Gastrocnemius medialis (tissue), 4 donors: ENCODE data around the gene ZKSCAN3. TPM values are rescaled to one million over a fixed set of nuclear protein-coding genes. Genes with fewer than 3 reads are reported as not detected.

Experiments used
- ATAC-seq, 2 donors: fragments of 150-250 bp; one replicate each; pipeline ENCODE4 v1.9.1; 2016
- DNase-seq, 2 donors: peaks; one replicate each; pipeline ENCODE4 v3.0.0-alpha.2; 2019
- H3K27ac ChIP-seq, 4 donors: fragments of 200-600 bp; sonication (generic); 1 replicate in 1 of 4; 2 replicates in 3 of 4; pipeline ENCODE4 v1.5.1; 2016 to 2018; ENCODE audit warnings: mild to moderate bottlenecking in 2 of 4, moderate library complexity in 1 of 4
- H3K27me3 ChIP-seq, 3 donors: fragments of 200-600 bp; sonication (generic) in 2 of 3; 1 replicate in 1 of 3; 2 replicates in 2 of 3; pipeline versions ENCODE4 v1.5.1 to v1.6.0; 2016 to 2019; ENCODE audit warnings: mild to moderate bottlenecking in 1 of 3, moderate library complexity in 1 of 3
- H3K36me3 ChIP-seq, 2 donors: fragments of 200-600 bp; sonication (generic) in 1 of 2; one replicate each; pipeline ENCODE4 v1.5.1; 2017 to 2018
- H3K4me1 ChIP-seq, 2 donors: fragments of 200-600 bp; sonication (generic) in 1 of 2; one replicate each; pipeline ENCODE4 v1.5.1; 2016 to 2017; ENCODE audit warnings: mild to moderate bottlenecking in 2 of 2
- H3K4me3 ChIP-seq, 4 donors: fragments of 200-600 bp; sonication (generic) in 3 of 4; 1 replicate in 1 of 4; 2 replicates in 3 of 4; pipeline ENCODE4 v1.5.1; 2016 to 2019; ENCODE audit warnings: mild to moderate bottlenecking in 2 of 4
- H3K9me3 ChIP-seq, 3 donors: fragments of 200-600 bp; sonication (generic) in 2 of 3; 1 replicate in 1 of 3; 2 replicates in 2 of 3; pipeline ENCODE4 v1.5.1; 2016 to 2019
- CTCF ChIP-seq, 5 experiments: fragments of 450-650 bp in 3 of 5; fragments of 200-600 bp in 2 of 5; sonication (generic) in 2 of 5; IDR thresholded peaks in 4 of 5; conservative IDR thresholded peaks in 1 of 5; 1 replicate in 4 of 5; 2 replicates in 1 of 5; pipeline ENCODE4 v1.5.1; 2016 to 2019; ENCODE audit warnings: antibody characterized with exemption in 5 of 5, mild to moderate bottlenecking in 3 of 5, moderate library complexity in 3 of 5
- POLR2A ChIP-seq, 2 donors: fragments of 450-650 bp; IDR thresholded peaks; one replicate each; pipeline ENCODE4 v1.6.1; 2017; ENCODE audit warnings: antibody characterized with exemption in 2 of 2, mild to moderate bottlenecking in 2 of 2, moderate library complexity in 2 of 2
- in situ Hi-C, 4 donors: fragments of 200-750 bp; cut with MboI; loops; one replicate each; pipeline versions ENCODE4 v1.15.0 to v1.8.0; 2017; ENCODE audit warnings: low sequenced_read_pairs in 4 of 4
- intact Hi-C: fragments of 100-400 bp; cut with DNase I; formaldehyde crosslinking; loops from one replicate; pipeline ENCODE4 v1.15.1; 2023; ENCODE audit warnings: low total_unique reads
- total RNA-seq, 4 donors: library from RNA; depleted of rRNA; stranded (reverse); fragments of >200 nt; gene quantifications; one replicate each; pipeline versions ENCODE4 v1.1.0 to v1.2.3, GENCODE V29; 2016

ZKSCAN3 gene
- total RNA-seq, 4 donors from 2014 or later: 1.5 to 4.5 (median 2.4) TPM

- in situ Hi-C loops (no loop called here), intact Hi-C loops (no loop called here)
- TF ChIP-seq POLR2A (IDR thresholded peaks at IDR 0.05) (no peak), CTCF (IDR thresholded peaks at IDR 0.05 in 4 of 5, conservative IDR thresholded peaks at IDR 0.05 in 1 of 5) (no peak)
- Histone ChIP-seq H3K27ac (peak overlapping the region; percentile 75 to 83 (median 80)), H3K4me3 (peak overlapping the region; percentile 75 to 91 (median 84)), H3K4me1 (peaks cover 18 to 41% of the 10 kb centered on the region in 2 donors), H3K36me3 (no peaks in the 10 kb centered on the region), H3K9me3 (no peaks in the 10 kb centered on the region), H3K27me3 (no peaks in the 10 kb centered on the region)
- DNase-seq (no peak), ATAC-seq (peak in 1 of 2 donors; percentile 28)
Observed at GRCh38 chr6:28349344-28349891, 329 bp upstream of the ZKSCAN3 start.

- H3K4me1 ChIP-seq: peaks cover 29 to 52% of the 10 kb centered on the region in 2 donors
- intact Hi-C loops (loop anchor here (5.0 to 10.0 kb wide), 2 partner anchors 546 to 1216 kb away; a partner anchor contains a TSS), in situ Hi-C loops (loop anchor here (10.0 to 25.0 kb wide), 3 partner anchors 86 to 1189 kb away; partner anchors contain the start of gene ZSCAN26 (in 3 of the 4))
- no peaks in the 10 kb centered on the region for H3K27me3 ChIP-seq
- H3K27ac ChIP-seq: peak overlapping the region in 3 of 4 donors; percentile 23 to 82 (median 77)
- no peak for DNase-seq
- H3K4me3 ChIP-seq: peak overlapping the region in 2 of 4 donors; percentile 87 to 91
- no peaks in the 10 kb centered on the region for H3K36me3 ChIP-seq
- H3K9me3 ChIP-seq: no peaks in the 10 kb centered on the region
- ATAC-seq: no peak
- TF ChIP-seq POLR2A (IDR thresholded peaks at IDR 0.05): no peak
- no peak for TF ChIP-seq CTCF (IDR thresholded peaks at IDR 0.05 in 4 of 5, conservative IDR thresholded peaks at IDR 0.05 in 1 of 5)
Observed at GRCh38 chr6:28351087-28351486, 1.3 kb downstream of the ZKSCAN3 start.

- peak overlapping the region in 1 of 4 donors; percentile 91 for H3K4me3 ChIP-seq
- H3K27ac ChIP-seq: peak overlapping the region in 3 of 4 donors; percentile 23 to 82 (median 77)
- no peak for DNase-seq
- in situ Hi-C loops (loop anchor here (10.0 to 25.0 kb wide), 3 partner anchors 87 to 1189 kb away; partner anchors contain the start of gene ZSCAN26 (in 3 of the 4)), intact Hi-C loops (loop anchor here (5.0 to 10.0 kb wide), 2 partner anchors 546 to 1217 kb away; a partner anchor contains a TSS)
- peaks cover 32 to 56% of the 10 kb centered on the region in 2 donors for H3K4me1 ChIP-seq
- TF ChIP-seq POLR2A (IDR thresholded peaks at IDR 0.05) (no peak), CTCF (IDR thresholded peaks at IDR 0.05 in 4 of 5, conservative IDR thresholded peaks at IDR 0.05 in 1 of 5) (no peak)
- no peaks in the 10 kb centered on the region for H3K27me3 ChIP-seq
- no peaks in the 10 kb centered on the region for H3K36me3 ChIP-seq
- no peak for ATAC-seq
- H3K9me3 ChIP-seq: no peaks in the 10 kb centered on the region
Observed at GRCh38 chr6:28351493-28351925, 1.8 kb downstream of the ZKSCAN3 start.

- H3K9me3 ChIP-seq: no peaks in the 10 kb centered on the region
- ATAC-seq: no peak
- H3K36me3 ChIP-seq: no peaks in the 10 kb centered on the region
- TF ChIP-seq POLR2A (IDR thresholded peaks at IDR 0.05): no peak
- no peak for TF ChIP-seq CTCF (IDR thresholded peaks at IDR 0.05 in 4 of 5, conservative IDR thresholded peaks at IDR 0.05 in 1 of 5)
- H3K4me1 ChIP-seq: peaks cover 33 to 54% of the 10 kb centered on the region in 2 donors
- intact Hi-C loops: loop anchor here (5.0 to 10.0 kb wide), 2 partner anchors 544 to 1219 kb away; a partner anchor contains a TSS
- peak overlapping the region in 2 of 4 donors; percentile 38 to 41 for H3K4me3 ChIP-seq
- H3K27me3 ChIP-seq: no peaks in the 10 kb centered on the region
- DNase-seq: no peak
- in situ Hi-C loops: loop anchor here (10.0 to 25.0 kb wide), 3 partner anchors 89 to 1191 kb away; partner anchors contain the start of gene ZSCAN26 (in 3 of the 4)
- H3K27ac ChIP-seq: peak overlapping the region; percentile 76 to 83 (median 82)
Observed at GRCh38 chr6:28353356-28353755, 3.6 kb downstream of the ZKSCAN3 start.
